HEK293 (cell line): ENCODE measurements around the gene C19orf73.

Source experiments
- HOXA7 ChIP-seq: sonication (generic); formaldehyde crosslinking; IDR thresholded peaks from 2 replicates; pipeline ENCODE4 v1.8.1; 2022; ENCODE audit warnings: missing genetic modification reagents, borderline replicate concordance
- HOXC10 ChIP-seq: sonication (generic); formaldehyde crosslinking; IDR thresholded peaks from 2 replicates; pipeline ENCODE4 v1.8.1; 2023; ENCODE audit warnings: mild to moderate bottlenecking, missing genetic modification reagents
- KLF1 ChIP-seq: fragments of 450-650 bp; formaldehyde crosslinking; IDR thresholded peaks from 2 replicates; pipeline ENCODE4 v1.5.1; 2016; ENCODE audit warnings: missing biosample characterization, missing genetic modification characterization
- KLF17 ChIP-seq: fragments of 450-650 bp; formaldehyde crosslinking; IDR thresholded peaks from 2 replicates; pipeline ENCODE4 v1.5.1; 2016; ENCODE audit warnings: missing biosample characterization, missing genetic modification characterization
- OSR2 ChIP-seq: fragments of 450-650 bp; formaldehyde crosslinking; IDR thresholded peaks from 2 replicates; pipeline ENCODE4 v1.5.1; 2016; ENCODE audit warnings: missing biosample characterization, missing genetic modification characterization
- PATZ1 ChIP-seq: fragments of 450-650 bp; formaldehyde crosslinking; IDR thresholded peaks from 2 replicates; pipeline ENCODE4 v1.5.1; 2016; ENCODE audit warnings: missing biosample characterization, missing genetic modification characterization
- PRDM10 ChIP-seq: fragments of 450-650 bp; formaldehyde crosslinking; IDR thresholded peaks from 2 replicates; pipeline ENCODE4 v1.5.1; 2016; ENCODE audit warnings: missing biosample characterization, missing genetic modification characterization
- REST ChIP-seq: fragments of 450-650 bp; formaldehyde crosslinking; IDR thresholded peaks from 2 replicates; pipeline ENCODE4 v1.5.1; 2016; ENCODE audit warnings: missing biosample characterization, missing genetic modification characterization
- SP2 ChIP-seq: fragments of 450-650 bp; formaldehyde crosslinking; IDR thresholded peaks from 2 replicates; pipeline ENCODE4 v1.5.1; 2016; ENCODE audit warnings: missing biosample characterization, missing genetic modification characterization
- ZBTB20 ChIP-seq: fragments of 450-650 bp; formaldehyde crosslinking; IDR thresholded peaks from 2 replicates; pipeline ENCODE4 v1.5.1; 2016; ENCODE audit warnings: missing biosample characterization, missing genetic modification characterization
- ZBTB7A ChIP-seq: fragments of 450-650 bp; formaldehyde crosslinking; IDR thresholded peaks from 2 replicates; pipeline ENCODE4 v1.5.1; 2016; ENCODE audit warnings: low read depth, missing biosample characterization, missing genetic modification characterization
- ZFP69B ChIP-seq: fragments of 450-650 bp; formaldehyde crosslinking; IDR thresholded peaks from 2 replicates; pipeline ENCODE4 v1.5.1; 2016; ENCODE audit warnings: missing biosample characterization, missing genetic modification characterization
- ZNF133 ChIP-seq: fragments of 450-650 bp; formaldehyde crosslinking; IDR thresholded peaks from 2 replicates; pipeline ENCODE4 v1.5.1; 2016; ENCODE audit warnings: missing biosample characterization, missing genetic modification characterization
- ZNF174 ChIP-seq: fragments of 450-650 bp; formaldehyde crosslinking; IDR thresholded peaks from 2 replicates; pipeline ENCODE4 v1.5.0; 2017; ENCODE audit warnings: missing biosample characterization, mild to moderate bottlenecking, missing genetic modification characterization
- ZNF211 ChIP-seq: fragments of 450-650 bp; formaldehyde crosslinking; IDR thresholded peaks from 2 replicates; pipeline ENCODE4 v1.5.1; 2016; ENCODE audit warnings: low read depth, missing biosample characterization, missing genetic modification characterization
- ZNF362 ChIP-seq: fragments of 450-650 bp; formaldehyde crosslinking; IDR thresholded peaks from 2 replicates; pipeline ENCODE4 v1.5.1; 2016; ENCODE audit warnings: missing biosample characterization, missing genetic modification characterization
- ZNF423 ChIP-seq: fragments of 450-650 bp; formaldehyde crosslinking; IDR thresholded peaks from 2 replicates; pipeline ENCODE4 v1.5.1; 2016; ENCODE audit warnings: missing biosample characterization, missing genetic modification characterization
- ZNF513 ChIP-seq: fragments of 450-650 bp; IDR thresholded peaks from 2 replicates; pipeline ENCODE4 v1.5.1; 2018; ENCODE audit warnings: missing biosample characterization, missing genetic modification characterization
- ZNF514 ChIP-seq: fragments of 450-650 bp; formaldehyde crosslinking; IDR thresholded peaks from 2 replicates; pipeline ENCODE4 v1.5.1; 2016; ENCODE audit warnings: missing biosample characterization, missing genetic modification characterization
- ZNF544 ChIP-seq: fragments of 450-650 bp; formaldehyde crosslinking; IDR thresholded peaks from 2 replicates; pipeline ENCODE4 v1.5.0; 2017; ENCODE audit warnings: missing biosample characterization, missing genetic modification characterization
- ZNF768 ChIP-seq: fragments of 450-650 bp; formaldehyde crosslinking; IDR thresholded peaks from 2 replicates; pipeline ENCODE4 v1.5.1; 2018; ENCODE audit warnings: missing biosample characterization, mild to moderate bottlenecking, missing genetic modification characterization
- ZNF777 ChIP-seq: fragments of 450-650 bp; formaldehyde crosslinking; IDR thresholded peaks from 2 replicates; pipeline ENCODE4 v1.5.1; 2017; ENCODE audit warnings: missing biosample characterization, missing genetic modification characterization, borderline replicate concordance
- ZSCAN4 ChIP-seq: fragments of 450-650 bp; formaldehyde crosslinking; IDR thresholded peaks from 2 replicates; pipeline ENCODE4 v1.5.1; 2017; ENCODE audit warnings: missing biosample characterization, missing genetic modification characterization
- ZSCAN5A ChIP-seq: fragments of 450-650 bp; formaldehyde crosslinking; IDR thresholded peaks from 2 replicates; pipeline ENCODE4 v1.5.1; 2016; ENCODE audit warnings: missing biosample characterization, missing genetic modification characterization

Gene C19orf73

GRCh38 chr19:49155820-49156346, 36.9 kb upstream of the C19orf73 start (continued):
- TF ChIP-seq PRDM10 (tag by site-specific recombination) (peak; percentile 86), ZNF777 (tag by site-specific recombination) (no peak), KLF1 (tag by site-specific recombination) (0 out of 2 replicates have a peak, but pooled peaks have one; percentile 8), ZBTB20 (tag by site-specific recombination) (0 out of 2 replicates have a peak, but pooled peaks have one; percentile 35), ZBTB7A (tag by site-specific recombination) (peak; percentile 81; the same call in 1 of the 2 replicates), ZNF423 (tag by site-specific recombination) (no peak), REST (tag by site-specific recombination) (no peak), ZNF133 (tag by site-specific recombination) (no peak), ZNF362 (no peak), KLF17 (tag by site-specific recombination) (0 out of 2 replicates have a peak, but pooled peaks have one; percentile 23), ZNF174 (tag by site-specific recombination) (no peak), HOXA7 (CRISPR knock-in tag) (no peak), ZFP69B (no peak), SP2 (tag by site-specific recombination) (peak; percentile 17; the same call in 1 of the 2 replicates), HOXC10 (CRISPR knock-in tag) (no peak), ZNF211 (tag by site-specific recombination) (no peak), ZNF513 (tag by site-specific recombination) (no peak), OSR2 (tag by site-specific recombination) (no peak), ZNF544 (tag by site-specific recombination) (no peak), ZNF768 (no peak), ZSCAN5A (tag by site-specific recombination) (no peak), PATZ1 (tag by site-specific recombination) (peak; percentile 82), ZSCAN4 (tag by site-specific recombination) (no peak), ZNF514 (tag by site-specific recombination) (no peak)
